Activated naive CD8-positive, alpha-beta T cell treated with anti-CD3 and anti-CD28 coated beads, Interleukin-2, amount 10 ng/mL, durations not matched to agents 7 days and 5 days (primary cell): ENCODE measurements around the gene ADGRD1. TPM values are rescaled to one million over a fixed set of nuclear protein-coding genes. Genes with fewer than 3 reads are reported as not detected.

Source experiments
- ATAC-seq: fragments of 150-1000 bp; cut with Tn5 transposase; one replicate; pipeline ENCODE4 v1.10.0; 2021; ENCODE audit warnings: low read depth, moderate library complexity
- POLR2A ChIA-PET: fragments of 350-600 bp; sonication (Branson Sonifier 250); formaldehyde crosslinking; loops from one replicate; lab custom pipeline; 2021; ENCODE audit warnings: antibody characterized with exemption; lab: Charles Lee
- DNase-seq: peaks from one replicate; pipeline ENCODE4 v3.0.0; 2021
- H3K27ac Mint-ChIP-seq: one replicate; pipeline ENCODE4 v1.8.0; 2022; ENCODE audit warnings: mild to moderate bottlenecking, mixed read lengths
- H3K27me3 Mint-ChIP-seq: one replicate; pipeline ENCODE4 v1.8.0; 2022; ENCODE audit warnings: mild to moderate bottlenecking, moderate library complexity, mixed read lengths
- H3K36me3 Mint-ChIP-seq: one replicate; pipeline ENCODE4 v1.8.0; 2021; ENCODE audit warnings: mild to moderate bottlenecking, mixed read lengths
- H3K4me1 Mint-ChIP-seq: one replicate; pipeline ENCODE4 v1.8.0; 2021; ENCODE audit warnings: mixed read lengths
- H3K4me3 Mint-ChIP-seq: one replicate; pipeline ENCODE4 v1.8.0; 2022; ENCODE audit warnings: mild to moderate bottlenecking, moderate library complexity, mixed read lengths
- H3K9me3 Mint-ChIP-seq: one replicate; pipeline ENCODE4 v1.8.0; 2021; ENCODE audit warnings: mixed read lengths
- total RNA-seq, 2 experiments: library from RNA; stranded (reverse); gene quantifications; one replicate each; pipeline ENCODE4 v1.2.3, GENCODE V29; 2021

The ADGRD1 gene
- total RNA-seq, 2 experiments from 2014 or later, result not detected

- Mint-ChIP-seq H3K9me3 (no peaks in the 10 kb centered on the region), H3K4me3 (peak overlapping the region; percentile 63), H3K4me1 (peaks cover 2% of the 10 kb centered on the region), H3K27me3 (peaks cover 2% of the 10 kb centered on the region), H3K27ac (no peak overlapping the region), H3K36me3 (no peaks in the 10 kb centered on the region)
- DNase-seq, result no peak
- ATAC-seq, result no peak
- POLR2A ChIA-PET, result no interaction called here
Observed at GRCh38 chr12:131004166-131004565, 50.5 kb downstream of the ADGRD1 start.

GRCh38 chr12:131005161-131006035 lies 51.7 kb downstream of the ADGRD1 start:
- ATAC-seq, result no peak
- DNase-seq, result no peak
- Mint-ChIP-seq H3K36me3 (no peaks in the 10 kb centered on the region), H3K27me3 (peaks cover 2% of the 10 kb centered on the region), H3K9me3 (no peaks in the 10 kb centered on the region), H3K4me3 (no peak overlapping the region), H3K4me1 (peaks cover 2% of the 10 kb centered on the region), H3K27ac (no peak overlapping the region)
- POLR2A ChIA-PET, result no interaction called here

- DNase-seq, result no peak
- Mint-ChIP-seq H3K36me3 (no peaks in the 10 kb centered on the region), H3K27ac (no peak overlapping the region), H3K9me3 (no peaks in the 10 kb centered on the region), H3K27me3 (peaks cover 2% of the 10 kb centered on the region), H3K4me3 (no peak overlapping the region), H3K4me1 (peaks cover 2% of the 10 kb centered on the region)
- POLR2A ChIA-PET, result no interaction called here
- no peak for ATAC-seq
Observed at GRCh38 chr12:131006036-131006735, 52.5 kb downstream of the ADGRD1 start.

GRCh38 chr12:131007031-131007739 lies 53.5 kb downstream of the ADGRD1 start:
- no peaks in the 10 kb centered on the region for H3K36me3 Mint-ChIP-seq
- H3K4me1 Mint-ChIP-seq, result peaks cover 2% of the 10 kb centered on the region
- POLR2A ChIA-PET, result no interaction called here
- H3K27ac Mint-ChIP-seq, result no peak overlapping the region
- ATAC-seq (no peak), DNase-seq (no peak)
- H3K4me3 Mint-ChIP-seq, result no peak overlapping the region
- H3K27me3 Mint-ChIP-seq, result peaks cover 2% of the 10 kb centered on the region
- no peaks in the 10 kb centered on the region for H3K9me3 Mint-ChIP-seq

GRCh38 chr12:131007740-131008117 lies 54.0 kb downstream of the ADGRD1 start:
- no peak for DNase-seq
- Mint-ChIP-seq H3K27ac (no peak overlapping the region), H3K4me3 (no peak overlapping the region), H3K9me3 (no peaks in the 10 kb centered on the region), H3K4me1 (peaks cover 2% of the 10 kb centered on the region), H3K36me3 (no peaks in the 10 kb centered on the region), H3K27me3 (peaks cover 2% of the 10 kb centered on the region)
- ATAC-seq, result no peak
- POLR2A ChIA-PET, result no interaction called here

- H3K36me3 Mint-ChIP-seq, result no peaks in the 10 kb centered on the region
- POLR2A ChIA-PET, result no interaction called here
- H3K4me3 Mint-ChIP-seq, result no peak overlapping the region
- peaks cover 2% of the 10 kb centered on the region for H3K4me1 Mint-ChIP-seq
- no peaks in the 10 kb centered on the region for H3K9me3 Mint-ChIP-seq
- H3K27ac Mint-ChIP-seq, result no peak overlapping the region
- DNase-seq, result no peak
- no peak for ATAC-seq
- H3K27me3 Mint-ChIP-seq, result peaks cover 2% of the 10 kb centered on the region
Observed at GRCh38 chr12:131008131-131008912, 54.6 kb downstream of the ADGRD1 start.

GRCh38 chr12:131008913-131009270 lies 55.2 kb downstream of the ADGRD1 start:
- no peaks in the 10 kb centered on the region for H3K36me3 Mint-ChIP-seq
- H3K27me3 Mint-ChIP-seq, result peaks cover 2% of the 10 kb centered on the region
- no peak overlapping the region for H3K27ac Mint-ChIP-seq
- DNase-seq (no peak), ATAC-seq (no peak)
- POLR2A ChIA-PET, result no interaction called here
- H3K4me1 Mint-ChIP-seq, result peaks cover 2% of the 10 kb centered on the region
- H3K9me3 Mint-ChIP-seq, result no peaks in the 10 kb centered on the region
- H3K4me3 Mint-ChIP-seq, result no peak overlapping the region

GRCh38 chr12:131009595-131010395 lies 56.1 kb downstream of the ADGRD1 start:
- Mint-ChIP-seq H3K4me3 (no peak overlapping the region), H3K27ac (no peak overlapping the region), H3K4me1 (no peaks in the 10 kb centered on the region), H3K27me3 (peaks cover 2% of the 10 kb centered on the region), H3K9me3 (no peaks in the 10 kb centered on the region), H3K36me3 (no peaks in the 10 kb centered on the region)
- DNase-seq (no peak), ATAC-seq (no peak)
- POLR2A ChIA-PET, result no interaction called here

GRCh38 chr12:131010396-131011131 lies 56.9 kb downstream of the ADGRD1 start:
- Mint-ChIP-seq H3K27me3 (no peaks in the 10 kb centered on the region), H3K36me3 (no peaks in the 10 kb centered on the region), H3K4me1 (no peaks in the 10 kb centered on the region), H3K4me3 (no peak overlapping the region), H3K27ac (no peak overlapping the region), H3K9me3 (no peaks in the 10 kb centered on the region)
- DNase-seq (no peak), ATAC-seq (no peak)
- POLR2A ChIA-PET, result no interaction called here

GRCh38 chr12:131011165-131012079 lies 57.7 kb downstream of the ADGRD1 start:
- Mint-ChIP-seq H3K27me3 (no peaks in the 10 kb centered on the region), H3K4me3 (no peak overlapping the region), H3K9me3 (no peaks in the 10 kb centered on the region), H3K36me3 (no peaks in the 10 kb centered on the region), H3K27ac (no peak overlapping the region), H3K4me1 (no peaks in the 10 kb centered on the region)
- POLR2A ChIA-PET, result no interaction called here
- no peak for ATAC-seq
- DNase-seq, result no peak

- POLR2A ChIA-PET, result no interaction called here
- no peak for ATAC-seq
- no peaks in the 10 kb centered on the region for H3K36me3 Mint-ChIP-seq
- no peak overlapping the region for H3K27ac Mint-ChIP-seq
- no peak for DNase-seq
- no peaks in the 10 kb centered on the region for H3K9me3 Mint-ChIP-seq
- H3K27me3 Mint-ChIP-seq, result peaks cover 2% of the 10 kb centered on the region
- no peak overlapping the region for H3K4me3 Mint-ChIP-seq
- H3K4me1 Mint-ChIP-seq, result no peaks in the 10 kb centered on the region
Observed at GRCh38 chr12:131012279-131013069, 58.8 kb downstream of the ADGRD1 start.
